Loucy (cell line): ENCODE data around the gene LAIR1.

Source experiments
- H2AFZ ChIP-seq: fragments of 200-600 bp; sonication (generic); 2 replicates; pipeline ENCODE4 v1.6.0; 2016; ENCODE audit warnings: antibody characterized with exemption, mild to moderate bottlenecking, low read length, moderate library complexity
- H3F3A ChIP-seq: fragments of 200-600 bp; 2 replicates; pipeline ENCODE4 v1.6.0; 2016; ENCODE audit warnings: antibody characterized with exemption, low read depth, mild to moderate bottlenecking
- H3K27me3 ChIP-seq: fragments of 200-600 bp; sonication (generic); 2 replicates; pipeline ENCODE4 v1.6.1; 2014; ENCODE audit warnings: low read length, mild to moderate bottlenecking; ENCODE audit not compliant: insufficient read depth, poor library complexity, severe bottlenecking
- H3K36me3 ChIP-seq: fragments of 200-600 bp; sonication (generic); 2 replicates; pipeline ENCODE4 v1.6.1; 2016; ENCODE audit warnings: low read length; ENCODE audit not compliant: insufficient read depth
- H3K4me1 ChIP-seq: fragments of 200-600 bp; sonication (generic); 2 replicates; pipeline ENCODE4 v1.5.1; 2014; ENCODE audit warnings: low read length, mild to moderate bottlenecking; ENCODE audit not compliant: insufficient read depth, poor library complexity, severe bottlenecking
- H3K4me2 ChIP-seq: fragments of 200-600 bp; sonication (generic); 2 replicates; pipeline ENCODE4 v1.6.0; 2014; ENCODE audit warnings: antibody characterized with exemption, low read length, low read depth, mild to moderate bottlenecking; ENCODE audit not compliant: poor library complexity, severe bottlenecking
- H3K4me3 ChIP-seq: fragments of 200-600 bp; sonication (generic); 2 replicates; pipeline ENCODE4 v1.5.1; 2014; ENCODE audit warnings: low read length, mild to moderate bottlenecking, mixed read lengths; ENCODE audit not compliant: poor library complexity, severe bottlenecking
- H3K79me2 ChIP-seq: fragments of 200-600 bp; sonication (generic); 2 replicates; pipeline ENCODE4 v1.6.1; 2014; ENCODE audit warnings: low read length; ENCODE audit not compliant: insufficient read depth
- H3K9ac ChIP-seq: fragments of 200-600 bp; sonication (generic); 2 replicates; pipeline ENCODE4 v1.6.0; 2014; ENCODE audit warnings: mild to moderate bottlenecking, low read depth, low read length, moderate library complexity; ENCODE audit not compliant: poor library complexity, severe bottlenecking
- H3K9me2 ChIP-seq: fragments of 200-600 bp; sonication (generic); replicated peaks from 2 replicates; pipeline ENCODE4 v1.6.1; 2016; ENCODE audit warnings: low read depth, low read length, mixed read lengths
- H3K9me3 ChIP-seq: fragments of 200-600 bp; sonication (generic); 2 replicates; pipeline ENCODE4 v1.6.1; 2014; ENCODE audit warnings: mild to moderate bottlenecking, antibody characterized with exemption, low read length, low read depth; ENCODE audit not compliant: insufficient read depth
- H4K20me1 ChIP-seq: fragments of 200-600 bp; sonication (generic); 2 replicates; pipeline ENCODE4 v1.6.0; 2014; ENCODE audit warnings: antibody characterized with exemption, low read length, mild to moderate bottlenecking; ENCODE audit not compliant: insufficient read depth, poor library complexity, severe bottlenecking
- CTCF ChIP-seq: fragments of 200-600 bp; sonication (generic); conservative IDR thresholded peaks from 2 replicates; pipeline ENCODE4 v1.5.1; 2014; ENCODE audit warnings: mild to moderate bottlenecking, antibody characterized with exemption, low read length
- EZH2phosphoT487 ChIP-seq: fragments of 200-600 bp; IDR thresholded peaks from 2 replicates; pipeline ENCODE4 v1.6.1; 2018; ENCODE audit warnings: antibody characterized with exemption, mild to moderate bottlenecking, moderate library complexity, borderline replicate concordance

The LAIR1 gene

GRCh38 chr19:54305141-54305540, 59.6 kb downstream of the LAIR1 start:
- Histone ChIP-seq H3K9ac (no peak overlapping the region), H3K27me3 (no peaks in the 10 kb centered on the region), H3K4me2 (no peak overlapping the region), H4K20me1 (no peaks in the 10 kb centered on the region), H2AFZ (no peak overlapping the region), H3K4me1 (peaks cover 4% of the 10 kb centered on the region), H3K4me3 (no peak overlapping the region), H3K9me3 (no peaks in the 10 kb centered on the region), H3K79me2 (no peaks in the 10 kb centered on the region), H3K9me2 (no peaks in the 10 kb centered on the region), H3K36me3 (no peaks in the 10 kb centered on the region), H3F3A (no peaks in the 10 kb centered on the region)
- TF ChIP-seq EZH2phosphoT487 (no peak), CTCF (no peak)

- Histone ChIP-seq H3K9me2 (no peaks in the 10 kb centered on the region), H3K9ac (no peak overlapping the region), H3K79me2 (no peaks in the 10 kb centered on the region), H3F3A (no peaks in the 10 kb centered on the region), H4K20me1 (no peaks in the 10 kb centered on the region), H3K4me3 (no peak overlapping the region), H3K36me3 (no peaks in the 10 kb centered on the region), H3K9me3 (no peaks in the 10 kb centered on the region), H3K4me1 (peaks cover 4% of the 10 kb centered on the region), H2AFZ (no peak overlapping the region), H3K27me3 (no peaks in the 10 kb centered on the region), H3K4me2 (no peak overlapping the region)
- no peak for TF ChIP-seq CTCF
These were observed 62.5 kb downstream of the LAIR1 start for GRCh38 chr19:54302257-54302656.
